Heart left ventricle (tissue), 16 donors: ENCODE measurements around the gene MRPL37. TPM values are rescaled to one million over a fixed set of nuclear protein-coding genes. Genes with fewer than 3 reads are reported as not detected.
A peak's percentile ranks its signal among the peaks of the same experiment; 100 is the strongest.

Experiments
- ATAC-seq, 4 donors: fragments of 200-7000 bp; cut with Tn5 transposase; one replicate each; pipeline ENCODE4 v1.9.1; 2020 to 2022; ENCODE audit warnings: moderate library complexity in 4 of 4, mild to moderate bottlenecking in 3 of 4, moderate number of reproducible peaks in 1 of 4
- DNase-seq, 5 donors: peaks; one replicate each; pipeline ENCODE4 v3.0.0-alpha.2; 2020
- H3K27ac ChIP-seq, 12 donors: fragments of 200-600 bp; sonication (generic) in 4 of 12; one replicate each; pipeline versions ENCODE4 v1.5.0 to v1.8.0; 2016 to 2022; ENCODE audit warnings: mild to moderate bottlenecking in 2 of 12
- H3K27me3 ChIP-seq, 9 donors: fragments of 200-600 bp; sonication (generic) in 2 of 9; one replicate each; pipeline versions ENCODE4 v1.5.1 to v1.8.0; 2016 to 2022; ENCODE audit warnings: mild to moderate bottlenecking in 3 of 9
- H3K36me3 ChIP-seq, 9 donors: fragments of 200-600 bp; sonication (generic) in 2 of 9; one replicate each; pipeline versions ENCODE4 v1.5.0 to v1.8.0; 2018 to 2022; ENCODE audit warnings: mild to moderate bottlenecking in 2 of 9
- H3K4me1 ChIP-seq, 12 donors: fragments of 200-600 bp; sonication (generic) in 4 of 12; one replicate each; pipeline versions ENCODE4 v1.5.0 to v1.8.0; 2016 to 2022; ENCODE audit warnings: mild to moderate bottlenecking in 3 of 12
- H3K4me3 ChIP-seq, 12 donors: fragments of 200-600 bp; sonication (generic) in 4 of 12; one replicate each; pipeline versions ENCODE4 v1.5.0 to v1.8.0; 2017 to 2022; ENCODE audit warnings: mild to moderate bottlenecking in 9 of 12, moderate library complexity in 4 of 12
- H3K9me3 ChIP-seq, 12 donors: fragments of 200-600 bp; sonication (generic) in 4 of 12; one replicate each; pipeline versions ENCODE4 v1.5.0 to v1.8.0; 2016 to 2022; ENCODE audit warnings: mild to moderate bottlenecking in 1 of 12
- CTCF ChIP-seq, 12 donors: fragments of 200-600 bp; sonication (generic) in 4 of 12; IDR thresholded peaks; one replicate each; pipeline versions ENCODE4 v1.5.0 to v1.8.0; 2018 to 2022; ENCODE audit warnings: antibody characterized with exemption in 12 of 12, mild to moderate bottlenecking in 5 of 12
- POLR2A ChIP-seq, 2 donors: fragments of 450-650 bp; IDR thresholded peaks; one replicate each; pipeline ENCODE4 v1.6.1; 2017; ENCODE audit warnings: antibody characterized with exemption in 2 of 2, mild to moderate bottlenecking in 2 of 2, moderate library complexity in 2 of 2
- WGBS, 4 donors: extraction: QIAGEN DNeasy Blood & Tissue Kit in 2 of 4; methylation state at CpG; one replicate each; pipeline versions ENCODE4 v1.1.5 to v1.1.7; 2013 to 2018; 5-methylcytosine and 5-hydroxymethylcytosine counted together
- intact Hi-C, 10 donors: fragments of 100-400 bp; cut with DNase I; formaldehyde crosslinking; loops; one replicate each; pipeline versions ENCODE4 v1.11.1 to v1.14.2; 2022
- polyA plus RNA-seq, 2 donors: library from polyadenylated mRNA; stranded (reverse); fragments of 200-250 nt; gene quantifications; one replicate each; pipeline ENCODE4 v1.2.3, GENCODE V29; 2013
- total RNA-seq, 9 donors: library from RNA; depleted of rRNA in 2 of 9; stranded (reverse); fragments of >200 nt in 2 of 9; fragmentation: NEBNext Ultra II Directional in 3 of 9; extraction: Animal tissue kit (Norgen Biotek cat#: 25700) in 3 of 9; gene quantifications; one replicate each; pipeline versions ENCODE4 v1.1.0 to v1.2.4, GENCODE V29; 2016 to 2023
- donor health status: ischemic (EF 13 %, LVEDD 7.1; RV severe dilation, severe dysfunction).
- donor health status: healthy with polysubstance abuse.
- donor health status: DM: no; HTN: yes; CAD: no.
- donor health status: DM: no; HTN: no; CAD: no.
- donor health status: ischemic (EF 25% LVEDD 6.9; RV normal size, moderate dysfunction).
- donor health status: ischemic (EF 25% LVEDD 5.7; RV mildly dilated, moderate dysfunction).
- donor health status: healthy.
- donor health status: DM: yes; HTN: yes; CAD: no.
- donor health status: ischemic (EF 35%, LVEDD 5.7; RV mildly dilated, moderate dysfunction).
- donor health status: nonischemic (EF 11% LVEDD 7.7; RV severe dilation, severe dysfunction).
- donor health status: DM: yes; HTN: yes; CAD: no.
- donor health status: PGD.
- donor health status: ischemic (EF 29% LVEDD 5.4; RV normal size, mild dysfunction).
- donor health status: nonischemic (EF 23%, LVEDD 6.1; RV moderate dilation, normal function).

Gene MRPL37
- total and polyA plus RNA-seq, 11 donors = 46.7 to 122 (median 84.6) TPM

GRCh38 chr1:54172614-54173599 lies 27.1 kb upstream of the MRPL37 start:
- intact Hi-C loops = no loop called here
- ATAC-seq (peak in 1 of 4 donors; percentile 25), DNase-seq (no peak)
- no peaks in the 10 kb centered on the region for H3K4me1 ChIP-seq
- no peaks in the 10 kb centered on the region for H3K9me3 ChIP-seq
- TF ChIP-seq POLR2A (IDR thresholded peaks at IDR 0.05) (no peak), CTCF (IDR thresholded peaks at IDR 0.05) (no peak)
- H3K27ac ChIP-seq = no peak overlapping the region
- no peaks in the 10 kb centered on the region for H3K27me3 ChIP-seq
- H3K4me3 ChIP-seq = no peak overlapping the region
- H3K36me3 ChIP-seq = peaks cover 0 to 11% (median 0%) of the 10 kb centered on the region in 9 donors
- 73 to 79% (median 75%) methylated on average over 10 of the region's 10 CpGs for WGBS, 4 donors

- no peak for ATAC-seq
- WGBS, 4 donors = 72 to 76% (median 75%) methylated on average over 8 to 9 of the region's 9 CpGs
- no peaks in the 10 kb centered on the region for H3K27me3 ChIP-seq
- H3K4me3 ChIP-seq = no peak overlapping the region
- no peak for TF ChIP-seq POLR2A (IDR thresholded peaks at IDR 0.05)
- no peak for TF ChIP-seq CTCF (IDR thresholded peaks at IDR 0.05)
- no peak overlapping the region for H3K27ac ChIP-seq
- H3K4me1 ChIP-seq = no peaks in the 10 kb centered on the region
- no peak for DNase-seq
- intact Hi-C loops = no loop called here
- H3K36me3 ChIP-seq = peaks cover 0 to 16% (median 0%) of the 10 kb centered on the region in 9 donors
- H3K9me3 ChIP-seq = no peaks in the 10 kb centered on the region
These were observed 26.3 kb upstream of the MRPL37 start for GRCh38 chr1:54173681-54174080.

- DNase-seq = no peak
- Histone ChIP-seq H3K9me3 (no peaks in the 10 kb centered on the region), H3K27me3 (no peaks in the 10 kb centered on the region), H3K36me3 (peaks cover 0 to 20% (median 0%) of the 10 kb centered on the region in 9 donors), H3K27ac (no peak overlapping the region), H3K4me3 (no peak overlapping the region), H3K4me1 (no peaks in the 10 kb centered on the region)
- 90 to 97% (median 93%) methylated on average over 4 of the region's 4 CpGs for WGBS, 4 donors
- no peak for ATAC-seq
- intact Hi-C loops = no loop called here
- TF ChIP-seq CTCF (IDR thresholded peaks at IDR 0.05) (no peak), POLR2A (IDR thresholded peaks at IDR 0.05) (no peak)
These were observed 25.9 kb upstream of the MRPL37 start for GRCh38 chr1:54174106-54174505.

GRCh38 chr1:54176621-54177327 lies 23.2 kb upstream of the MRPL37 start:
- Histone ChIP-seq H3K36me3 (peaks cover 0 to 23% (median 0%) of the 10 kb centered on the region in 9 donors), H3K27me3 (no peaks in the 10 kb centered on the region), H3K4me3 (no peak overlapping the region), H3K4me1 (no peaks in the 10 kb centered on the region), H3K27ac (no peak overlapping the region), H3K9me3 (no peaks in the 10 kb centered on the region)
- TF ChIP-seq CTCF (IDR thresholded peaks at IDR 0.05) (no peak), POLR2A (IDR thresholded peaks at IDR 0.05) (no peak)
- intact Hi-C loops = no loop called here
- DNase-seq = no peak
- ATAC-seq = peak in 1 of 4 donors; percentile 10
- 91 to 96% (median 95%) methylated on average over 6 of the region's 6 CpGs for WGBS, 4 donors
